Coronary artery (tissue), 2 donors: ENCODE measurements around the gene EXOC3L4.
A peak's percentile ranks its signal among the peaks of the same experiment; 100 is the strongest.

Experiments
- DNase-seq: peaks from one replicate; pipeline ENCODE4 v3.0.0-alpha.2; 2017; ENCODE audit warnings: low spot score
- H3K27ac ChIP-seq, 2 donors: fragments of 200-600 bp; sonication (generic); one replicate each; pipeline ENCODE4 v1.5.1; 2016 to 2019
- H3K4me3 ChIP-seq: fragments of 200-600 bp; sonication (generic); 2 replicates; pipeline ENCODE4 v1.5.1; 2016; ENCODE audit warnings: mild to moderate bottlenecking, moderate library complexity
- CTCF ChIP-seq: fragments of 200-600 bp; sonication (generic); IDR thresholded peaks from one replicate; pipeline ENCODE4 v1.5.1; 2019; ENCODE audit warnings: antibody characterized with exemption

Gene EXOC3L4

GRCh38 chr14:103070971-103071542 lies 23.5 kb upstream of the EXOC3L4 start:
- peak; percentile 73 for DNase-seq
- Histone ChIP-seq H3K4me3 (no peak overlapping the region), H3K27ac (peak overlapping the region in 1 of 2 donors; percentile 62)
- no peak for TF ChIP-seq CTCF

GRCh38 chr14:103071544-103072251 lies 22.8 kb upstream of the EXOC3L4 start:
- peak; percentile 70 for DNase-seq
- TF ChIP-seq CTCF, result no peak
- no peak overlapping the region for H3K4me3 ChIP-seq
- H3K27ac ChIP-seq, result peak overlapping the region in 1 of 2 donors; percentile 62

DNA sequence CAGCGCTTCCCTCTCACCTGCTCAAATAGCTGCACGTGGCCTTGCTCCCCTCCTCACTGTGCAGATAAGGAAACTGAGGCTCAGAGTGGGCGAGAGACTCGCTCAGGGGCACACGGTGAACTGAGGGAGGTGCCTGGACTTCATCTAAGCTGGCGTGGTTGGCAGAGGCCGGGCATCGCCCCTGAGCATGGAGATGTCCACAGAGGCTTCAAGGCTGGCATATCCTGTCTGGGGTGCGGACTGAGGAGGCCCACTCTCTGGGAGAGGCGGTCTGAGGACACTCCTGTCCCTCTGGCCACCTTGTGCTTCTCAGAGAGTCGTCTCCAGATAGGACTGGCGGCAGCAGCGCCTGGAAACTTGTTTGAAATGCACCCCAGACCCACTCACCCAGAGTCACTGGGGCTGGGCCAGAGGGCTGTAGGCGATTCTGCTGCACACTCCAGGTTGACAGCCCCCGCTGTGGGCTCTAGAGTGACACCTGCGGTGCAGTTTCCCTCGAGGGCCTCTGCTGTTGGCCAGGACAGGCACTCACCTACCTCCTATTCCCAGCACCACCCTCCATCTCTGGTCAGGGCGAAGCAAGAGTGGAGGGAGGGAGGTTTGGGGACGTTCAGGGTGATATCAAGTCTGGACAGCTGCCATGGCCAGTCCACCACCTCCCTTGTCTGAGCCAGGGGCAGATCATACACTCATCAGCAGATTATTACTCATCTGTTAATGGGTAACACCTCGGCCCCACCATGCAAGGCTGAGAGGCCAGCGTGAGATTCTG lies 21.7 kb upstream of the EXOC3L4 start:
- DNase-seq, result peak; percentile 64
- Histone ChIP-seq H3K4me3 (no peak overlapping the region), H3K27ac (no peak overlapping the region)
- no peak for TF ChIP-seq CTCF

- DNase-seq, result peak; percentile 67
- no peak for TF ChIP-seq CTCF
- Histone ChIP-seq H3K27ac (peak overlapping the region in 1 of 2 donors; percentile 75), H3K4me3 (no peak overlapping the region)
Observed at GRCh38 chr14:103073367-103073875, 21.1 kb upstream of the EXOC3L4 start.

DNA sequence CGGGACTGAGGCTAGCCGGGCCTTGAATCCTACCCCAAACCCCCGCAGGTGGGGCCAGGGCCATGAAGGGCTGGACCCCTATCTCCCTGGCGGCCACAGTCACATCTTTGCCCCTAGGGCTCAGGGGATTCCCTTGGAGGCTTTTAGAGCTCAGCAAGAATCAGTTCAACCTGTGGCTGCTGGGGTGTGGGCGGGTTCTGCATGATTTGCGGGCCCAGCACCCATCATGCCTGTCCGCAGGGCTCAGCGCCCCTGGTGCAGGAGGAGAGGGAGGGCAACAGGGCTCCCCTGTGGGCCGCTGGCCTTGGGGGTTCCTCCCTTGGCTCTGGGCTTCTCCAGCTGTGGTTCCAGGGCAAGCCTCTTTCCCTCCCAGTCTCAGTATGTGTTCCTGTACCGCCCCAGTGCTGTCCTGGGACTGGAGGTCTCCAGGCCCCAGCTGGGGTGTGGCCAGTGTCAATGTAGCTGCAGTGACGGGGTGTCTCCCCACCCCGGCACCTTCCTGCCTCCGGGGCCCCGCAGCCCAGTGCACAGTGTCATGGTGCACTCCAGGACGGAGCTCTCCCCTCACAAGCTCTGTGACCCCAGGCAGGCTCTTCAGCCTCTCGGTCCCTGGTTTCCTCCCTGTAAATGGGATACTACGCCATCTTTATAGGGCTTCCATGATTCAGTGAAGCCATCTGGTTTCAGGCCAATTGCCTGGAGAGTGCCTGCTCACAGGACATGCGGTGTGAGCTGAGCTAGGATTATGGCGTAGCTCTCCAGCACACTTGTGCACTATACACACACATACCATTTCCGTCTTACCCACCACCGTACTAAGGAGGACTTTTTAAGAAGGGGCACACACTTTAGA lies 20.4 kb upstream of the EXOC3L4 start:
- no peak for TF ChIP-seq CTCF
- Histone ChIP-seq H3K27ac (peak overlapping the region in 1 of 2 donors; percentile 75), H3K4me3 (no peak overlapping the region)
- no peak for DNase-seq

GRCh38 chr14:103074729-103075367 lies 19.7 kb upstream of the EXOC3L4 start:
- Histone ChIP-seq H3K27ac (peak overlapping the region; percentile 27 to 75), H3K4me3 (peak overlapping the region; percentile 66)
- TF ChIP-seq CTCF, result no peak
- DNase-seq, result no peak
